ENCODE measurements around the gene MBNL2.

Gene MBNL2

GRCh38 chr13:97257800-97258799, 36.0 kb downstream of the MBNL2 start:
- Histone ChIP-seq H3K9me3 (ENCODE audit: low read length) (no peaks in the 10 kb centered on the region), H3K4me3 (ENCODE audit: low read depth in 1 of 2, low read length in 2 of 2) (no peak overlapping the region), H3K27me3 (ENCODE audit: control insufficient read depth in 1 of 2, insufficient read depth in 2 of 2, low read length in 2 of 2) (no peaks in the 10 kb centered on the region), H3K9ac (ENCODE audit: low read length) (no peak overlapping the region), H3K27ac (ENCODE audit: low read depth, low read length) (peak overlapping the region; percentile 72), H3K4me1 (ENCODE audit: insufficient read depth, low read length) (peaks cover 76% of the 10 kb centered on the region), H3K36me3 (ENCODE audit: insufficient read depth, low read length) (no peaks in the 10 kb centered on the region)

GRCh38 chr13:97258801-97259200, 36.7 kb downstream of the MBNL2 start:
- Histone ChIP-seq H3K4me3 (ENCODE audit: low read depth in 1 of 2, low read length in 2 of 2) (no peak overlapping the region), H3K36me3 (ENCODE audit: insufficient read depth, low read length) (no peaks in the 10 kb centered on the region), H3K27me3 (ENCODE audit: control insufficient read depth in 1 of 2, insufficient read depth in 2 of 2, low read length in 2 of 2) (no peaks in the 10 kb centered on the region), H3K4me1 (ENCODE audit: insufficient read depth, low read length) (peaks cover 76% of the 10 kb centered on the region), H3K9ac (ENCODE audit: low read length) (no peak overlapping the region), H3K9me3 (ENCODE audit: low read length) (no peaks in the 10 kb centered on the region), H3K27ac (ENCODE audit: low read depth, low read length) (peak overlapping the region; percentile 10)

- Histone ChIP-seq H3K9me3 (ENCODE audit: low read length) (no peaks in the 10 kb centered on the region), H3K27me3 (ENCODE audit: control insufficient read depth in 1 of 2, insufficient read depth in 2 of 2, low read length in 2 of 2) (no peaks in the 10 kb centered on the region), H3K4me1 (ENCODE audit: insufficient read depth, low read length) (peaks cover 76% of the 10 kb centered on the region), H3K36me3 (ENCODE audit: insufficient read depth, low read length) (no peaks in the 10 kb centered on the region), H3K9ac (ENCODE audit: low read length) (no peak overlapping the region), H3K4me3 (ENCODE audit: low read depth in 1 of 2, low read length in 2 of 2) (no peak overlapping the region), H3K27ac (ENCODE audit: low read depth, low read length) (no peak overlapping the region)
Measured at GRCh38 chr13:97259410-97259797, 37.3 kb downstream of the MBNL2 start.

GRCh38 chr13:97259798-97260714, 37.9 kb downstream of the MBNL2 start:
- H3K9me3 ChIP-seq (ENCODE audit: low read length), result no peaks in the 10 kb centered on the region
- peak overlapping the region; percentile 19 for H3K27ac ChIP-seq (ENCODE audit: low read depth, low read length)
- H3K4me1 ChIP-seq (ENCODE audit: insufficient read depth, low read length), result peaks cover 81% of the 10 kb centered on the region
- no peak overlapping the region for H3K9ac ChIP-seq (ENCODE audit: low read length)
- H3K36me3 ChIP-seq (ENCODE audit: insufficient read depth, low read length), result no peaks in the 10 kb centered on the region
- no peak overlapping the region for H3K4me3 ChIP-seq (ENCODE audit: low read depth in 1 of 2, low read length in 2 of 2)
- H3K27me3 ChIP-seq (ENCODE audit: control insufficient read depth in 1 of 2, insufficient read depth in 2 of 2, low read length in 2 of 2), result no peaks in the 10 kb centered on the region

GRCh38 chr13:97261254-97262005, 39.3 kb downstream of the MBNL2 start:
- H3K9ac ChIP-seq (ENCODE audit: low read length), result no peak overlapping the region

GRCh38 chr13:97262058-97262457, 39.9 kb downstream of the MBNL2 start:
- no peaks in the 10 kb centered on the region for H3K27me3 ChIP-seq (ENCODE audit: control insufficient read depth in 1 of 2, insufficient read depth in 2 of 2, low read length in 2 of 2)
- H3K4me1 ChIP-seq (ENCODE audit: insufficient read depth, low read length), result peaks cover 78% of the 10 kb centered on the region
- H3K36me3 ChIP-seq (ENCODE audit: insufficient read depth, low read length), result no peaks in the 10 kb centered on the region
- no peak overlapping the region for H3K9ac ChIP-seq (ENCODE audit: low read length)
- H3K4me3 ChIP-seq (ENCODE audit: low read depth in 1 of 2, low read length in 2 of 2), result no peak overlapping the region
- H3K27ac ChIP-seq (ENCODE audit: low read depth, low read length), result peak overlapping the region; percentile 54
- no peaks in the 10 kb centered on the region for H3K9me3 ChIP-seq (ENCODE audit: low read length)

More at GRCh38 chr13:97261254-97262005, 39.3 kb downstream of the MBNL2 start:
- no peaks in the 10 kb centered on the region for H3K36me3 ChIP-seq (ENCODE audit: insufficient read depth, low read length)
- no peak overlapping the region for H3K4me3 ChIP-seq (ENCODE audit: low read depth in 1 of 2, low read length in 2 of 2)
- no peaks in the 10 kb centered on the region for H3K9me3 ChIP-seq (ENCODE audit: low read length)
- H3K27ac ChIP-seq (ENCODE audit: low read depth, low read length), result peak overlapping the region; percentile 54
- H3K27me3 ChIP-seq (ENCODE audit: control insufficient read depth in 1 of 2, insufficient read depth in 2 of 2, low read length in 2 of 2), result no peaks in the 10 kb centered on the region
- peaks cover 79% of the 10 kb centered on the region for H3K4me1 ChIP-seq (ENCODE audit: insufficient read depth, low read length)

GRCh38 chr13:97263160-97263559, 41.0 kb downstream of the MBNL2 start:
- no peaks in the 10 kb centered on the region for H3K27me3 ChIP-seq (ENCODE audit: control insufficient read depth in 1 of 2, insufficient read depth in 2 of 2, low read length in 2 of 2)
- H3K36me3 ChIP-seq (ENCODE audit: insufficient read depth, low read length), result peaks cover 6% of the 10 kb centered on the region
- no peaks in the 10 kb centered on the region for H3K9me3 ChIP-seq (ENCODE audit: low read length)
- no peak overlapping the region for H3K4me3 ChIP-seq (ENCODE audit: low read depth in 1 of 2, low read length in 2 of 2)
- H3K9ac ChIP-seq (ENCODE audit: low read length), result no peak overlapping the region
- no peak overlapping the region for H3K27ac ChIP-seq (ENCODE audit: low read depth, low read length)
- H3K4me1 ChIP-seq (ENCODE audit: insufficient read depth, low read length), result peaks cover 75% of the 10 kb centered on the region

- Histone ChIP-seq H3K9me3 (ENCODE audit: low read length) (no peaks in the 10 kb centered on the region), H3K9ac (ENCODE audit: low read length) (no peak overlapping the region), H3K4me1 (ENCODE audit: insufficient read depth, low read length) (peaks cover 75% of the 10 kb centered on the region), H3K27ac (ENCODE audit: low read depth, low read length) (no peak overlapping the region), H3K4me3 (ENCODE audit: low read depth in 1 of 2, low read length in 2 of 2) (no peak overlapping the region), H3K27me3 (ENCODE audit: control insufficient read depth in 1 of 2, insufficient read depth in 2 of 2, low read length in 2 of 2) (no peaks in the 10 kb centered on the region), H3K36me3 (ENCODE audit: insufficient read depth, low read length) (peaks cover 6% of the 10 kb centered on the region)
Measured at GRCh38 chr13:97264663-97265062, 42.5 kb downstream of the MBNL2 start.

- H3K4me1 ChIP-seq (ENCODE audit: insufficient read depth, low read length), result peaks cover 62% of the 10 kb centered on the region
- H3K27ac ChIP-seq (ENCODE audit: low read depth, low read length), result peak overlapping the region; percentile 64
Measured at GRCh38 chr13:97266332-97266731, 44.2 kb downstream of the MBNL2 start.

GRCh38 chr13:97266772-97267417, 44.8 kb downstream of the MBNL2 start:
- H3K27me3 ChIP-seq (ENCODE audit: control insufficient read depth in 1 of 2, insufficient read depth in 2 of 2, low read length in 2 of 2), result no peaks in the 10 kb centered on the region
- no peak overlapping the region for H3K4me3 ChIP-seq (ENCODE audit: low read depth in 1 of 2, low read length in 2 of 2)
- peaks cover 6% of the 10 kb centered on the region for H3K36me3 ChIP-seq (ENCODE audit: insufficient read depth, low read length)
- no peaks in the 10 kb centered on the region for H3K9me3 ChIP-seq (ENCODE audit: low read length)
- H3K9ac ChIP-seq (ENCODE audit: low read length), result no peak overlapping the region
- peak overlapping the region; percentile 10 for H3K27ac ChIP-seq (ENCODE audit: low read depth, low read length)
- peaks cover 56% of the 10 kb centered on the region for H3K4me1 ChIP-seq (ENCODE audit: insufficient read depth, low read length)

More at GRCh38 chr13:97266332-97266731, 44.2 kb downstream of the MBNL2 start:
- Histone ChIP-seq H3K36me3 (ENCODE audit: insufficient read depth, low read length) (peaks cover 6% of the 10 kb centered on the region), H3K27me3 (ENCODE audit: control insufficient read depth in 1 of 2, insufficient read depth in 2 of 2, low read length in 2 of 2) (no peaks in the 10 kb centered on the region), H3K4me3 (ENCODE audit: low read depth in 1 of 2, low read length in 2 of 2) (no peak overlapping the region), H3K9me3 (ENCODE audit: low read length) (no peaks in the 10 kb centered on the region), H3K9ac (ENCODE audit: low read length) (no peak overlapping the region)

All from muscle layer of colon (tissue), 2 donors.